Panc1 (cell line): Measurements from ENCODE around the gene UCK1.

Experiments
- POLR2AphosphoS5 ChIP-seq: IDR thresholded peaks from 2 replicates; pipeline ENCODE4 v1.6.1; 2012; ENCODE audit warnings: mild to moderate bottlenecking, low read depth, low read length, moderate library complexity
- SIN3A ChIP-seq: IDR thresholded peaks from 2 replicates; pipeline ENCODE4 v1.6.1; 2012; ENCODE audit warnings: low read depth, mild to moderate bottlenecking, low read length, moderate library complexity, borderline replicate concordance; ENCODE audit not compliant: insufficient read depth
- TCF7L2 ChIP-seq: IDR thresholded peaks from 2 replicates; pipeline ENCODE4 v1.6.1; 2011; ENCODE audit warnings: mild to moderate bottlenecking, low read depth, low read length, inconsistent platforms
- TF ChIP-seq, protein P1 (sequence below): fragments of 450-650 bp; IDR thresholded peaks from 2 replicates; pipeline ENCODE4 v1.5.1; 2017; ENCODE audit warnings: mild to moderate bottlenecking
- TF ChIP-seq, protein P2 (sequence below), 2 experiments: IDR thresholded peaks; 2 replicates each; pipeline ENCODE4 v1.6.1; 2011 to 2012; ENCODE audit warnings: low read depth in 2 of 2, control low read depth in 1 of 2, low read length in 1 of 2, mild to moderate bottlenecking in 1 of 2, moderate library complexity in 1 of 2; ENCODE audit not compliant: insufficient read depth in 1 of 2

DNA sequence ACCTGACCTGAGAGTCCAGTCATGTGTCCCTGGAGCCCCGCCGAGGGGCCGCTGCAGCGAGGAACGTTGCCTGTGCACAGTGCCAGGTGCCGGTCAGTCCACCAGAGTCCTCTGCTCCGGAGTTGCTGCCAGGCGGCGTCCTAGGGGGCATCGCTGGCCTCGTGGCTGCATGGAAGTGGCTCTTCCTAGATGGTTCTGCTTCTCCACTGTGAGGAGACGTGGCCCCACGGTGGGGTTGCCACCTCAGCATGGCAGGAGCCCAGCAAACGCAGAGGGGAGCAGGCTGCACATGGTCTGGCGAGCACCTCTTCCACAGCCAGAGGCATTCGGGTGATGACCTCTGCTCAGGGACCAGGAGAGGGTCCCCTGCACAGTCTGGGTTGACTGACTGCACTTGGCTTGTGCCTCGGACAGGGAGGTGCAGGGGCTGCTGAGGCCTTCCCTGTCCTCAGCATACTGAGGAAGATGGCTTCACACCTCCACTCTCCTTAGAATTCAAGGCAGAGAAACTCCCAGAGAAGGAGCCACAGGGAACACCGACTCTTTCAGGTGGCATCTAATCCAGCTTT is 54.2 kb downstream of the UCK1 start:
- TF ChIP-seq, protein P1, sequence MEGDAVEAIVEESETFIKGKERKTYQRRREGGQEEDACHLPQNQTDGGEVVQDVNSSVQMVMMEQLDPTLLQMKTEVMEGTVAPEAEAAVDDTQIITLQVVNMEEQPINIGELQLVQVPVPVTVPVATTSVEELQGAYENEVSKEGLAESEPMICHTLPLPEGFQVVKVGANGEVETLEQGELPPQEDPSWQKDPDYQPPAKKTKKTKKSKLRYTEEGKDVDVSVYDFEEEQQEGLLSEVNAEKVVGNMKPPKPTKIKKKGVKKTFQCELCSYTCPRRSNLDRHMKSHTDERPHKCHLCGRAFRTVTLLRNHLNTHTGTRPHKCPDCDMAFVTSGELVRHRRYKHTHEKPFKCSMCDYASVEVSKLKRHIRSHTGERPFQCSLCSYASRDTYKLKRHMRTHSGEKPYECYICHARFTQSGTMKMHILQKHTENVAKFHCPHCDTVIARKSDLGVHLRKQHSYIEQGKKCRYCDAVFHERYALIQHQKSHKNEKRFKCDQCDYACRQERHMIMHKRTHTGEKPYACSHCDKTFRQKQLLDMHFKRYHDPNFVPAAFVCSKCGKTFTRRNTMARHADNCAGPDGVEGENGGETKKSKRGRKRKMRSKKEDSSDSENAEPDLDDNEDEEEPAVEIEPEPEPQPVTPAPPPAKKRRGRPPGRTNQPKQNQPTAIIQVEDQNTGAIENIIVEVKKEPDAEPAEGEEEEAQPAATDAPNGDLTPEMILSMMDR: no peak
- TF ChIP-seq TCF7L2: no peak
- no peak for TF ChIP-seq SIN3A
- no peak for TF ChIP-seq POLR2AphosphoS5
- TF ChIP-seq, protein P2, sequence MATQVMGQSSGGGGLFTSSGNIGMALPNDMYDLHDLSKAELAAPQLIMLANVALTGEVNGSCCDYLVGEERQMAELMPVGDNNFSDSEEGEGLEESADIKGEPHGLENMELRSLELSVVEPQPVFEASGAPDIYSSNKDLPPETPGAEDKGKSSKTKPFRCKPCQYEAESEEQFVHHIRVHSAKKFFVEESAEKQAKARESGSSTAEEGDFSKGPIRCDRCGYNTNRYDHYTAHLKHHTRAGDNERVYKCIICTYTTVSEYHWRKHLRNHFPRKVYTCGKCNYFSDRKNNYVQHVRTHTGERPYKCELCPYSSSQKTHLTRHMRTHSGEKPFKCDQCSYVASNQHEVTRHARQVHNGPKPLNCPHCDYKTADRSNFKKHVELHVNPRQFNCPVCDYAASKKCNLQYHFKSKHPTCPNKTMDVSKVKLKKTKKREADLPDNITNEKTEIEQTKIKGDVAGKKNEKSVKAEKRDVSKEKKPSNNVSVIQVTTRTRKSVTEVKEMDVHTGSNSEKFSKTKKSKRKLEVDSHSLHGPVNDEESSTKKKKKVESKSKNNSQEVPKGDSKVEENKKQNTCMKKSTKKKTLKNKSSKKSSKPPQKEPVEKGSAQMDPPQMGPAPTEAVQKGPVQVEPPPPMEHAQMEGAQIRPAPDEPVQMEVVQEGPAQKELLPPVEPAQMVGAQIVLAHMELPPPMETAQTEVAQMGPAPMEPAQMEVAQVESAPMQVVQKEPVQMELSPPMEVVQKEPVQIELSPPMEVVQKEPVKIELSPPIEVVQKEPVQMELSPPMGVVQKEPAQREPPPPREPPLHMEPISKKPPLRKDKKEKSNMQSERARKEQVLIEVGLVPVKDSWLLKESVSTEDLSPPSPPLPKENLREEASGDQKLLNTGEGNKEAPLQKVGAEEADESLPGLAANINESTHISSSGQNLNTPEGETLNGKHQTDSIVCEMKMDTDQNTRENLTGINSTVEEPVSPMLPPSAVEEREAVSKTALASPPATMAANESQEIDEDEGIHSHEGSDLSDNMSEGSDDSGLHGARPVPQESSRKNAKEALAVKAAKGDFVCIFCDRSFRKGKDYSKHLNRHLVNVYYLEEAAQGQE (IDR thresholded peaks at IDR 0.05; ENCODE audit: insufficient read depth in 1 of 2, low read depth in 2 of 2, low read length in 1 of 2): no peak
